ENCODE data around the gene LRRC58.

- TF ChIP-seq, protein P1, sequence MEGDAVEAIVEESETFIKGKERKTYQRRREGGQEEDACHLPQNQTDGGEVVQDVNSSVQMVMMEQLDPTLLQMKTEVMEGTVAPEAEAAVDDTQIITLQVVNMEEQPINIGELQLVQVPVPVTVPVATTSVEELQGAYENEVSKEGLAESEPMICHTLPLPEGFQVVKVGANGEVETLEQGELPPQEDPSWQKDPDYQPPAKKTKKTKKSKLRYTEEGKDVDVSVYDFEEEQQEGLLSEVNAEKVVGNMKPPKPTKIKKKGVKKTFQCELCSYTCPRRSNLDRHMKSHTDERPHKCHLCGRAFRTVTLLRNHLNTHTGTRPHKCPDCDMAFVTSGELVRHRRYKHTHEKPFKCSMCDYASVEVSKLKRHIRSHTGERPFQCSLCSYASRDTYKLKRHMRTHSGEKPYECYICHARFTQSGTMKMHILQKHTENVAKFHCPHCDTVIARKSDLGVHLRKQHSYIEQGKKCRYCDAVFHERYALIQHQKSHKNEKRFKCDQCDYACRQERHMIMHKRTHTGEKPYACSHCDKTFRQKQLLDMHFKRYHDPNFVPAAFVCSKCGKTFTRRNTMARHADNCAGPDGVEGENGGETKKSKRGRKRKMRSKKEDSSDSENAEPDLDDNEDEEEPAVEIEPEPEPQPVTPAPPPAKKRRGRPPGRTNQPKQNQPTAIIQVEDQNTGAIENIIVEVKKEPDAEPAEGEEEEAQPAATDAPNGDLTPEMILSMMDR (IDR thresholded peaks at IDR 0.05; ENCODE audit: insufficient read depth, low read depth, low read length): no peak
- TF ChIP-seq EZH2 (IDR thresholded peaks at IDR 0.05; ENCODE audit: insufficient read depth, low read length): no peak
These were observed 42.4 kb downstream of the LRRC58 start for GRCh38 chr3:120306519-120307455.
